ENCODE results near the gene SKIL.

DNA sequence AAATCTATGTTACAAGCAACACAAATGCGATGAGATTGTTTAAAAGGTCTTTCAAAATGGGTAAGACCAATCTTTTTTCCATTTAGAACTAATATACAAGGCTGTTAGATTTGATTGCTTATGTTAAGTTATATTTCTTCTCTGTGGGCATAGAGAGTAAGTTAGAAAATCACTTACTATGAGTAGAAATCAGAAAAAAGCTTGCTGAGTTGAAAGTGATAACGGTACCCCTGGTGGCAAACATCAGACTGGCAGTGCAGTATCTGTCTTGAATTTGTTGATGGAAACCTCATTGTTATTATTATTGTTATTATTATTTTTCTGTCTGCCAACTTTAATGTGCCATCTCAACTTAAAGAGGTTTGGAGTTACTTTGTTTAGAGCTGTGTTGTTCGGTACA is 73.5 kb downstream of the SKIL start:
- TF ChIP-seq POLR2AphosphoS5 (IDR thresholded peaks at IDR 0.05; ENCODE audit: low read depth), result no peak
- TF ChIP-seq, protein P1, sequence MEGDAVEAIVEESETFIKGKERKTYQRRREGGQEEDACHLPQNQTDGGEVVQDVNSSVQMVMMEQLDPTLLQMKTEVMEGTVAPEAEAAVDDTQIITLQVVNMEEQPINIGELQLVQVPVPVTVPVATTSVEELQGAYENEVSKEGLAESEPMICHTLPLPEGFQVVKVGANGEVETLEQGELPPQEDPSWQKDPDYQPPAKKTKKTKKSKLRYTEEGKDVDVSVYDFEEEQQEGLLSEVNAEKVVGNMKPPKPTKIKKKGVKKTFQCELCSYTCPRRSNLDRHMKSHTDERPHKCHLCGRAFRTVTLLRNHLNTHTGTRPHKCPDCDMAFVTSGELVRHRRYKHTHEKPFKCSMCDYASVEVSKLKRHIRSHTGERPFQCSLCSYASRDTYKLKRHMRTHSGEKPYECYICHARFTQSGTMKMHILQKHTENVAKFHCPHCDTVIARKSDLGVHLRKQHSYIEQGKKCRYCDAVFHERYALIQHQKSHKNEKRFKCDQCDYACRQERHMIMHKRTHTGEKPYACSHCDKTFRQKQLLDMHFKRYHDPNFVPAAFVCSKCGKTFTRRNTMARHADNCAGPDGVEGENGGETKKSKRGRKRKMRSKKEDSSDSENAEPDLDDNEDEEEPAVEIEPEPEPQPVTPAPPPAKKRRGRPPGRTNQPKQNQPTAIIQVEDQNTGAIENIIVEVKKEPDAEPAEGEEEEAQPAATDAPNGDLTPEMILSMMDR (IDR thresholded peaks at IDR 0.05; ENCODE audit: insufficient read depth, low read length), result no peak
- no peak for TF ChIP-seq GABPA (IDR thresholded peaks at IDR 0.05; ENCODE audit: low read depth)
- TF ChIP-seq SPI1 (IDR thresholded peaks at IDR 0.05; ENCODE audit: borderline replicate concordance, low read depth), result no peak

Data from HL-60 (cell line).